SK-N-SH treated with all-trans-retinoic acid at 6 μM for 48 hours (cell line): Measurements from ENCODE around the gene CORO7.

Experiments
- ARNTL ChIP-seq: fragments of 450-650 bp; formaldehyde crosslinking; IDR thresholded peaks from 2 replicates; pipeline ENCODE4 v1.5.0; 2020; ENCODE audit warnings: low read depth, mild to moderate bottlenecking, moderate library complexity, borderline replicate concordance
- BACH2 ChIP-seq: fragments of 250-450 bp; sonication (Bioruptor Pico); IDR thresholded peaks from 2 replicates; pipeline ENCODE4 v1.9.0; 2021; ENCODE audit warnings: mild to moderate bottlenecking, borderline replicate concordance
- CSRNP3 ChIP-seq: fragments of 250-450 bp; sonication (Bioruptor Pico); IDR thresholded peaks from 2 replicates; pipeline ENCODE4 v1.5.1; 2021; ENCODE audit warnings: mild to moderate bottlenecking, moderate library complexity
- GLIS3 ChIP-seq: fragments of 250-450 bp; sonication (Bioruptor Pico); IDR thresholded peaks from 2 replicates; pipeline ENCODE4 v1.5.0; 2020; ENCODE audit warnings: mild to moderate bottlenecking, moderate library complexity
- ISL1 ChIP-seq: fragments of 250-450 bp; sonication (Bioruptor Pico); IDR thresholded peaks from 2 replicates; pipeline ENCODE4 v2.1.2; 2022; ENCODE audit warnings: mild to moderate bottlenecking, moderate library complexity
- OSR1 ChIP-seq: fragments of 250-450 bp; sonication (Bioruptor Pico); IDR thresholded peaks from 2 replicates; pipeline ENCODE4 v1.8.0; 2022; ENCODE audit warnings: moderate library complexity, mild to moderate bottlenecking, inconsistent platforms
- PATZ1 ChIP-seq: fragments of 250-450 bp; sonication (Bioruptor Pico); IDR thresholded peaks from 2 replicates; pipeline ENCODE4 v1.8.0; 2020; ENCODE audit warnings: mild to moderate bottlenecking, moderate library complexity, borderline replicate concordance
- POU6F1 ChIP-seq: fragments of 250-450 bp; sonication (Bioruptor Pico); IDR thresholded peaks from 2 replicates; pipeline ENCODE4 v1.8.0; 2021; ENCODE audit warnings: low read depth, mild to moderate bottlenecking, moderate library complexity, borderline replicate concordance
- PPARA ChIP-seq: fragments of 250-450 bp; sonication (Bioruptor Pico); IDR thresholded peaks from 2 replicates; pipeline ENCODE4 v1.5.0; 2020; ENCODE audit warnings: mild to moderate bottlenecking, borderline replicate concordance
- SNAI2 ChIP-seq: fragments of 250-450 bp; sonication (Bioruptor Pico); IDR thresholded peaks from 2 replicates; pipeline ENCODE4 v1.5.0; 2020; ENCODE audit warnings: mild to moderate bottlenecking, moderate library complexity
- TSHZ2 ChIP-seq: fragments of 250-450 bp; sonication (Bioruptor Pico); IDR thresholded peaks from 2 replicates; pipeline ENCODE4 v1.5.0; 2020; ENCODE audit warnings: mild to moderate bottlenecking, moderate library complexity
- ZNF8 ChIP-seq: fragments of 450-650 bp; formaldehyde crosslinking; IDR thresholded peaks from 2 replicates; pipeline ENCODE4 v1.5.0; 2020; ENCODE audit warnings: mild to moderate bottlenecking, moderate library complexity

GRCh38 chr16:4367393-4367856 is 49.0 kb downstream of the CORO7 start:
- TF ChIP-seq POU6F1 (CRISPR knock-in tag) (no peak), ZNF8 (CRISPR knock-in tag) (no peak), BACH2 (CRISPR knock-in tag) (no peak), SNAI2 (CRISPR knock-in tag) (no peak), TSHZ2 (no peak), PPARA (CRISPR knock-in tag) (no peak), ISL1 (CRISPR knock-in tag) (no peak), ARNTL (CRISPR knock-in tag) (no peak), GLIS3 (CRISPR knock-in tag) (no peak), PATZ1 (CRISPR knock-in tag) (no peak), OSR1 (CRISPR knock-in tag) (no peak), CSRNP3 (CRISPR knock-in tag) (no peak)
